D721Med (cell line): Measurements from ENCODE around the gene GTPBP1.

ENCODE experiments used
- DNase-seq: peaks from one replicate; pipeline ENCODE4 v3.0.0; 2011; ENCODE audit warnings: low spot score; ENCODE audit not compliant: insufficient read length
- FAIRE-seq: peaks from 2 replicates; lab custom pipeline; 2011; peaks lifted over from hg19 to GRCh38; lab: Jason Lieb, UNC
- CTCF ChIP-seq: IDR thresholded peaks from 2 replicates; pipeline ENCODE4 v1.5.1; 2012; ENCODE audit warnings: mild to moderate bottlenecking, control low read depth; ENCODE audit not compliant: insufficient read depth; ENCODE audit errors: missing control alignments

Gene GTPBP1

GRCh38 chr22:38736257-38736570 lies 30.5 kb downstream of the GTPBP1 start:
- no peak for TF ChIP-seq CTCF
- FAIRE-seq, result no peak
- no peak for DNase-seq

- DNase-seq (no peak), FAIRE-seq (no peak)
- TF ChIP-seq CTCF, result no peak
These were observed 31.7 kb downstream of the GTPBP1 start for GRCh38 chr22:38737302-38738060.

GRCh38 chr22:38738475-38739070 lies 32.8 kb downstream of the GTPBP1 start:
- FAIRE-seq (no peak), DNase-seq (no peak)
- TF ChIP-seq CTCF, result no peak

- TF ChIP-seq CTCF, result no peak
- DNase-seq (no peak), FAIRE-seq (no peak)
These were observed 33.7 kb downstream of the GTPBP1 start for GRCh38 chr22:38739300-38740055.

- FAIRE-seq (no peak), DNase-seq (no peak)
- no peak for TF ChIP-seq CTCF
These were observed 34.5 kb downstream of the GTPBP1 start for GRCh38 chr22:38740116-38740723.

- DNase-seq, result no peak
- FAIRE-seq, result no peak
- TF ChIP-seq CTCF, result no peak
These were observed 35.0 kb downstream of the GTPBP1 start for GRCh38 chr22:38740754-38741153.
